ENCODE measurements around the gene ADGRA1. TPM values are rescaled to one million over a fixed set of nuclear protein-coding genes. Genes with fewer than 3 reads are reported as not detected.

The ADGRA1 gene
- total RNA-seq, 4 donors from 2014 or later, result not detected

DNA sequence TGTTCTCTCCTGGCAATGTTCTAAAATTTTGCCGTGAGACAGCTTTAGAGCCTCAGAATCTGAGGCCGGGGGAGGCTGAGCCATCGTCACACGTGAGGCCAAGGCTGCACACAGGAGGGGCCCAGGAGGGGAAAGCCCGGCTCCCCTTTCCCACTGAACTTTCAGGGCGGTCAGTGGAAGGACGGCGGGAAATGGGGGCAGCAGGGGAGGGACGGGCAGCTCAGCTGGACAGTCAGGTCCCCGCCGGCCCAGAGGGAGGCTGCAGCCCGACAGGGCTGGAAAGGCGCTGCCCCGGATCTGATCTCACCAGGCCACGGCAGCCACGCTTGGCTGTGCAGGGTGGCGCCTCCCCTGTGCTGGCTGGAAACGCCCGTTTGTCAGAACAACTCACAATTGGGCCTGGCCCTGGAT, 43.3 kb upstream of the ADGRA1 start:
- intact Hi-C loops (cut with DNase I; ENCODE audit: low total_unique reads), result no loop called here
- in situ Hi-C loops (cut with MboI; ENCODE audit: low sequenced_read_pairs in 4 of 4), result no loop called here
- ATAC-seq, result no peak
- H3K36me3 ChIP-seq, result no peaks in the 10 kb centered on the region
- H3K4me1 ChIP-seq, result no peaks in the 10 kb centered on the region
- DNase-seq, result no peak
- no peak for TF ChIP-seq POLR2A (IDR thresholded peaks at IDR 0.05)
- H3K9me3 ChIP-seq, result no peaks in the 10 kb centered on the region
- no peak overlapping the region for H3K27ac ChIP-seq
- H3K27me3 ChIP-seq, result peaks cover 16 to 32% (median 25%) of the 10 kb centered on the region in 3 donors
- no peak overlapping the region for H3K4me3 ChIP-seq

DNA sequence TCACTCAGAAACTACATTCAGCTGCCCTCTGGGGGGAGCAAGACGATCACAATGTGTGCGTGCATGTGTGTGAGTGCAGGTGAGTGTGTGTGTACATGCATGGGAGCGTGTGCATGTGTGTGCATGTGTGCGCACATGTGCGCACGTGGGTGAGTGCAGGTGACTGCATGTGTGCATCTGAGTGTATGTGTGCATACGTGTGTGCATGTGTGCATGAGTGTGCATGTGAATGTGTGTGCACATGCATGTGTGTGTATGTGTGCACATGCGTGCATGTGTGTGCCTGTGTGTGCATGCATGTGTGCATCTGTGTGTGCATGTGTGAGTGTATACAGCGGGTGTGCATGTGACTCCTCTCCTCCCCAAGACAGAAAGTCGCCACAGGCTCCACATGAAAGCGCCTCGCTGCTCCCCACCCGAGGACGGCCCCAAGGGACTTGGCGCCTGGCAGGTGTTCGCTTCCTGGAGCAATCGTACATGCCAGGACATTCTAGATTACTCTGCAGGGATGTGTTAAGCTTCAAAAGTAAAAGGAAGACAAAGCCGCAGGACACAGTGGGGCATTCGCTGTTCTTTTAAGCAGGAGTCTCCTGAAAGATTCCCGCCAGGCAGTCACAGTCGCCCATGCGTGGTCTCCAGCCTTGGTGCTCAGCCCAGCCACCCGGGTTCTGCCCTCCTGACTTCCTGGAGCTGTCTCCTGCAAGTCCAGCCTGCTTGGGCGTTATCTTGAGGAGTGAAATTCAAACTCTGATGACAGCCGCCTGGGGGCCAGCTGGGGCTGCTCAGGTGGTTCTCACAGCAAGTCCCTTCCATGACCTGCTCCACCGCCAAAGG, 42.0 kb upstream of the ADGRA1 start:
- TF ChIP-seq, protein P1, sequence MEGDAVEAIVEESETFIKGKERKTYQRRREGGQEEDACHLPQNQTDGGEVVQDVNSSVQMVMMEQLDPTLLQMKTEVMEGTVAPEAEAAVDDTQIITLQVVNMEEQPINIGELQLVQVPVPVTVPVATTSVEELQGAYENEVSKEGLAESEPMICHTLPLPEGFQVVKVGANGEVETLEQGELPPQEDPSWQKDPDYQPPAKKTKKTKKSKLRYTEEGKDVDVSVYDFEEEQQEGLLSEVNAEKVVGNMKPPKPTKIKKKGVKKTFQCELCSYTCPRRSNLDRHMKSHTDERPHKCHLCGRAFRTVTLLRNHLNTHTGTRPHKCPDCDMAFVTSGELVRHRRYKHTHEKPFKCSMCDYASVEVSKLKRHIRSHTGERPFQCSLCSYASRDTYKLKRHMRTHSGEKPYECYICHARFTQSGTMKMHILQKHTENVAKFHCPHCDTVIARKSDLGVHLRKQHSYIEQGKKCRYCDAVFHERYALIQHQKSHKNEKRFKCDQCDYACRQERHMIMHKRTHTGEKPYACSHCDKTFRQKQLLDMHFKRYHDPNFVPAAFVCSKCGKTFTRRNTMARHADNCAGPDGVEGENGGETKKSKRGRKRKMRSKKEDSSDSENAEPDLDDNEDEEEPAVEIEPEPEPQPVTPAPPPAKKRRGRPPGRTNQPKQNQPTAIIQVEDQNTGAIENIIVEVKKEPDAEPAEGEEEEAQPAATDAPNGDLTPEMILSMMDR (IDR thresholded peaks at IDR 0.05 in 4 of 5, conservative IDR thresholded peaks at IDR 0.05 in 1 of 5), result no peak
- no peak for TF ChIP-seq POLR2A (IDR thresholded peaks at IDR 0.05)
- Histone ChIP-seq H3K36me3 (no peaks in the 10 kb centered on the region), H3K27me3 (peaks cover 18 to 25% (median 22%) of the 10 kb centered on the region in 3 donors), H3K4me3 (no peak overlapping the region), H3K9me3 (no peaks in the 10 kb centered on the region), H3K27ac (no peak overlapping the region), H3K4me1 (no peaks in the 10 kb centered on the region)
- DNase-seq (no peak), ATAC-seq (no peak)
- in situ Hi-C loops (cut with MboI; ENCODE audit: low sequenced_read_pairs in 4 of 4) (no loop called here), intact Hi-C loops (cut with DNase I; ENCODE audit: low total_unique reads) (no loop called here)

DNA sequence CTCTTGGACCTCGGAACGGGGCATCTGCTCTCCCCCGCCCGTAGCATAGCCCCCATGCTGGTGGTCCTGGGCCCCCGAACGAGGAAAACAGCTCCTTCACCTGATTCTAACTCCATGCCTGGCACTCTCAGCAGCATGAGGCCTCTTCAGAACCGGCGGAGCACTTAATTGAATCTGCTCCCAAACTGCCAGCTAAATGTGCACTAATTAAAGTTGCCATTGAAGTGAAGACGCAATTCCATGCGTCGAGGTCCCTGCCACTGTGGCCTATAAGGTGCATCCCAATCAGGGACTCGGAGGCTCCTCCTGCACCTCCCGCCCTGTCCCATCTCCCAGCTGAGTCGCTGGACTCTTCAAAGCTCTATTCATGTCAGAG, 41.3 kb upstream of the ADGRA1 start:
- Histone ChIP-seq H3K36me3 (no peaks in the 10 kb centered on the region), H3K4me3 (no peak overlapping the region), H3K27me3 (peaks cover 13 to 27% (median 17%) of the 10 kb centered on the region in 3 donors), H3K9me3 (no peaks in the 10 kb centered on the region), H3K4me1 (no peaks in the 10 kb centered on the region), H3K27ac (no peak overlapping the region)
- in situ Hi-C loops (cut with MboI; ENCODE audit: low sequenced_read_pairs in 4 of 4) (no loop called here), intact Hi-C loops (cut with DNase I; ENCODE audit: low total_unique reads) (no loop called here)
- no peak for ATAC-seq
- TF ChIP-seq, protein P1 (IDR thresholded peaks at IDR 0.05 in 4 of 5, conservative IDR thresholded peaks at IDR 0.05 in 1 of 5), result no peak
- TF ChIP-seq POLR2A (IDR thresholded peaks at IDR 0.05), result no peak
- DNase-seq, result no peak

DNA sequence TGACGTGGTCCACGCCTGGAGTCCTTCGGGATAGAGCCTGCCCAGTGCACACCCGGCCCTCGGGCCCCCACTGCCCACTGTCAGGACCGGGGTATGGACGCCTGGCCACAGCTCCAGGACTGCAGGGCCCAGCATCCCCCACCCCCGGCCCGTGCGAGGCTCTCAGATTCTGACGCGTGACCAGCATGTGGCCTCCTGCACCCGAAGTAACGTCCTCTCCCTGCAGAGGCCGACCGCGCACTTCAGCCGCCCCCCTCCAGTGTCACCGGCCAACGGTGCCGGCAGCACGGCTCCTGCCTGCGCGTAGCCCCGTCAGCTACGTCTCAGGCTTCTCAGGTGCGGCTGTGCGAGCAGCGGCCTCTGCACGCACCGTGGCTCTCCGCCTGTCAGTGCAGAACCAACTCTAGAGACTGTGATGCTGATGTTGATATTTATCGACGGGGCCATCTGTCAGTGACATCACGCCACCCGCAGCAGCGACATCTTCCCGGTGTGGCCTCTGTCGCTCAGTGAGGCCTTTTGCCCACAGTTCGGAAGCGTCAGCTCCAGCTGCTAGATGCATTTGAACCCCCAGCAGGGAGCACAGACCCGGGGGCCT, 40.1 kb upstream of the ADGRA1 start:
- intact Hi-C loops (cut with DNase I; ENCODE audit: low total_unique reads), result no loop called here
- Histone ChIP-seq H3K27me3 (peaks cover 11 to 22% (median 13%) of the 10 kb centered on the region in 3 donors), H3K4me3 (no peak overlapping the region), H3K4me1 (no peaks in the 10 kb centered on the region), H3K36me3 (no peaks in the 10 kb centered on the region), H3K27ac (no peak overlapping the region), H3K9me3 (no peaks in the 10 kb centered on the region)
- no peak for ATAC-seq
- TF ChIP-seq POLR2A (IDR thresholded peaks at IDR 0.05), result no peak
- TF ChIP-seq, protein P1 (IDR thresholded peaks at IDR 0.05 in 4 of 5, conservative IDR thresholded peaks at IDR 0.05 in 1 of 5), result no peak
- in situ Hi-C loops (cut with MboI; ENCODE audit: low sequenced_read_pairs in 4 of 4), result no loop called here
- no peak for DNase-seq

DNA sequence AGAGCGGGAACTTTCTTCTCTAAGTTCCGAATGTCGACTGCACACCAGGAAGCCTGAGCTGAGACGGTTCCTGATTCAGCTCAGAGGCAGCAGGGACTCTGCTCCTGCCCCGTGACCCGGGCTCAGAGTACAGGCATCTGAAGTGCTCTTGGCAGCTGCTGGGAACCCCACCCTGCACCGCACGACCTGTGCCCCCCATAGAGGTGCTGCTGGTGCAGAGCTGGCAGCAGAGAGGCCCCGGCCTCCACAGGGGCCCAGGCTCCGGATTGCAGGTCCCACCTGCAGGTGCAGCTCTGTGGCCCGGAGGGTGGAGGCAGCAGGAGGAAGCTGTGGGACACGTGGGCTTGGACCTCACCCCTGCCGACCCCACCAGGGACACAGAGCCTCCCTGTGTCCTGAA, 39.5 kb upstream of the ADGRA1 start:
- intact Hi-C loops (cut with DNase I; ENCODE audit: low total_unique reads), result no loop called here
- no peaks in the 10 kb centered on the region for H3K9me3 ChIP-seq
- peaks cover 7 to 21% (median 8%) of the 10 kb centered on the region in 3 donors for H3K27me3 ChIP-seq
- H3K36me3 ChIP-seq, result no peaks in the 10 kb centered on the region
- in situ Hi-C loops (cut with MboI; ENCODE audit: low sequenced_read_pairs in 4 of 4), result no loop called here
- H3K27ac ChIP-seq, result no peak overlapping the region
- DNase-seq, result no peak
- no peaks in the 10 kb centered on the region for H3K4me1 ChIP-seq
- ATAC-seq, result no peak
- TF ChIP-seq, protein P1 (IDR thresholded peaks at IDR 0.05 in 4 of 5, conservative IDR thresholded peaks at IDR 0.05 in 1 of 5), result no peak
- TF ChIP-seq POLR2A (IDR thresholded peaks at IDR 0.05), result no peak
- no peak overlapping the region for H3K4me3 ChIP-seq

Measured in gastrocnemius medialis (tissue), 4 donors.